H1 (cell line): Measurements from ENCODE around the gene DIAPH1. TPM values are rescaled to one million over a fixed set of nuclear protein-coding genes. Genes with fewer than 3 reads are reported as not detected.

Experiments
- ATF2 ChIP-seq: IDR thresholded peaks from 2 replicates; pipeline ENCODE4 v1.6.1; 2012; ENCODE audit warnings: low read length, inconsistent platforms
- ATF3 ChIP-seq: IDR thresholded peaks from 2 replicates; pipeline ENCODE4 v1.6.1; 2011; ENCODE audit warnings: low read depth, mild to moderate bottlenecking, low read length; ENCODE audit not compliant: insufficient read depth
- CBX8 ChIP-seq: fragments of 300-800, 300-1000 bp; sonication (generic); IDR thresholded peaks from 2 replicates; pipeline ENCODE4 v1.7.1; 2016; ENCODE audit warnings: low read depth, low read length, borderline replicate concordance
- CHD7 ChIP-seq: fragments of 300-600 bp; sonication (generic); IDR thresholded peaks from 2 replicates; pipeline ENCODE4 v1.7.1; 2012; ENCODE audit warnings: low read length, moderate library complexity, mild to moderate bottlenecking, inconsistent platforms; ENCODE audit not compliant: insufficient replicate concordance
- E2F6 ChIP-seq: IDR thresholded peaks from 2 replicates; pipeline ENCODE4 v1.6.1; 2012; ENCODE audit warnings: inconsistent platforms
- GABPA ChIP-seq: IDR thresholded peaks from 2 replicates; pipeline ENCODE4 v1.6.1; 2011; ENCODE audit warnings: mild to moderate bottlenecking, low read length, moderate library complexity, borderline replicate concordance; ENCODE audit not compliant: insufficient read depth
- JUND ChIP-seq: IDR thresholded peaks from 2 replicates; pipeline ENCODE4 v1.6.1; 2011; ENCODE audit warnings: mild to moderate bottlenecking, improper control_type of control experiment, low read length
- YY1 ChIP-seq: IDR thresholded peaks from 2 replicates; pipeline ENCODE4 v1.6.1; 2011; ENCODE audit warnings: low read depth, mild to moderate bottlenecking, low read length
- polyA plus RNA-seq, 7 experiments: library from polyadenylated mRNA; depleted of rRNA in 3 of 7; stranded (reverse) in 5 of 7; unstranded in 2 of 7; fragments of >200 nt in 5 of 7; fragments of 200-250 nt in 2 of 7; gene quantifications; 1 replicate in 5 of 7; 2 replicates in 1 of 7; 4 replicates in 1 of 7; pipeline versions ENCODE4 v1.2.1 to v1.2.3, GENCODE V29; 2011 to 2013; ENCODE audit warnings: missing spikeins in 2 of 7, mixed read lengths in 2 of 7
- total RNA-seq: library from RNA; stranded (reverse); fragmentation: NEBNext Ultra II Directional; extraction: Animal tissue kit (Norgen Biotek cat#: 25700); gene quantifications from 2 replicates; pipeline ENCODE4 v1.2.1, GENCODE V29; 2021

Gene DIAPH1
- total and polyA plus RNA-seq, 2 of the 8 experiments (the other 6 are each of a cell fraction or from before 2014, with no cell fraction given), result 61.2 to 114 TPM

GRCh38 chr5:141564216-141564692 is 54.5 kb downstream of the DIAPH1 start (continued):
- TF ChIP-seq CHD7, result no peak
- peak; percentile 100 for TF ChIP-seq ATF2
- no peak for TF ChIP-seq E2F6
- no peak for TF ChIP-seq ATF3
- peak; percentile 95 for TF ChIP-seq JUND
- TF ChIP-seq CBX8, result no peak
- no peak for TF ChIP-seq GABPA
- TF ChIP-seq YY1, result peak; percentile 59
